Subcutaneous abdominal adipose tissue (tissue), 5 donors: ENCODE measurements around the gene ZCCHC17.

Experiments used
- H3K27ac ChIP-seq: one replicate; pipeline ENCODE4 v1.7.0; 2013; ENCODE audit warnings: low read depth, mild to moderate bottlenecking, inconsistent platforms, low read length, moderate library complexity
- H3K27me3 ChIP-seq, 5 donors: one replicate each; pipeline ENCODE4 v1.7.0; 2013; ENCODE audit warnings: low read length in 5 of 5, inconsistent platforms in 1 of 5; ENCODE audit not compliant: control insufficient read depth in 5 of 5, insufficient read depth in 4 of 5
- H3K36me3 ChIP-seq, 5 donors: one replicate each; pipeline ENCODE4 v1.7.0; 2013; ENCODE audit warnings: low read length in 5 of 5; ENCODE audit not compliant: control insufficient read depth in 5 of 5, insufficient read depth in 5 of 5
- H3K4me1 ChIP-seq, 5 donors: one replicate each; pipeline ENCODE4 v1.7.0; 2013; ENCODE audit warnings: low read length in 5 of 5, mild to moderate bottlenecking in 3 of 5, moderate library complexity in 1 of 5; ENCODE audit not compliant: control insufficient read depth in 5 of 5, insufficient read depth in 5 of 5
- H3K4me3 ChIP-seq, 5 donors: one replicate each; pipeline ENCODE4 v1.7.0; 2013; ENCODE audit warnings: low read length in 5 of 5, low read depth in 1 of 5
- H3K9ac ChIP-seq, 5 donors: one replicate each; pipeline ENCODE4 v1.7.0; 2013; ENCODE audit warnings: low read length in 5 of 5, mild to moderate bottlenecking in 4 of 5, moderate library complexity in 3 of 5
- H3K9me3 ChIP-seq, 5 donors: one replicate each; pipeline ENCODE4 v1.7.0; 2013; ENCODE audit warnings: low read length in 5 of 5; ENCODE audit not compliant: control insufficient read depth in 5 of 5
- donor health status: healthy.
- donor health status: healthy.
- donor health status: healthy.
- donor health status: healthy.
- donor health status: healthy.

Gene ZCCHC17

GRCh38 chr1:31399976-31400375, 103.1 kb downstream of the ZCCHC17 start:
- Histone ChIP-seq H3K9ac (no peak overlapping the region), H3K36me3 (no peaks in the 10 kb centered on the region), H3K9me3 (no peaks in the 10 kb centered on the region), H3K4me3 (no peak overlapping the region), H3K4me1 (peaks cover under 1 to 1% (median under 1%) of the 10 kb centered on the region in 5 donors), H3K27me3 (no peaks in the 10 kb centered on the region), H3K27ac (no peak overlapping the region)

GRCh38 chr1:31400393-31400792, 103.6 kb downstream of the ZCCHC17 start:
- Histone ChIP-seq H3K4me1 (peaks cover 0 to 2% (median 0%) of the 10 kb centered on the region in 5 donors), H3K27ac (no peak overlapping the region), H3K9me3 (no peaks in the 10 kb centered on the region), H3K4me3 (no peak overlapping the region), H3K27me3 (no peaks in the 10 kb centered on the region), H3K9ac (no peak overlapping the region), H3K36me3 (no peaks in the 10 kb centered on the region)

- Histone ChIP-seq H3K36me3 (no peaks in the 10 kb centered on the region), H3K27ac (no peak overlapping the region), H3K4me1 (peaks cover 0 to 6% (median 4%) of the 10 kb centered on the region in 5 donors), H3K9me3 (no peaks in the 10 kb centered on the region), H3K4me3 (no peak overlapping the region), H3K27me3 (no peaks in the 10 kb centered on the region), H3K9ac (no peak overlapping the region)
Observed at GRCh38 chr1:31401241-31401640, 104.4 kb downstream of the ZCCHC17 start.

GRCh38 chr1:31405578-31406245, 108.9 kb downstream of the ZCCHC17 start:
- Histone ChIP-seq H3K4me1 (peaks cover 0 to 6% (median 4%) of the 10 kb centered on the region in 5 donors), H3K9me3 (no peaks in the 10 kb centered on the region), H3K27me3 (peaks cover 3 to 14% (median 10%) of the 10 kb centered on the region in 5 donors), H3K4me3 (no peak overlapping the region), H3K36me3 (no peaks in the 10 kb centered on the region), H3K27ac (no peak overlapping the region), H3K9ac (no peak overlapping the region)

GRCh38 chr1:31407029-31407626, 110.3 kb downstream of the ZCCHC17 start:
- no peaks in the 10 kb centered on the region for H3K9me3 ChIP-seq
- H3K4me1 ChIP-seq, result peaks cover 0 to 6% (median 4%) of the 10 kb centered on the region in 5 donors
- H3K36me3 ChIP-seq, result no peaks in the 10 kb centered on the region
- no peak overlapping the region for H3K27ac ChIP-seq
- no peak overlapping the region for H3K4me3 ChIP-seq
- peaks cover 3 to 19% (median 15%) of the 10 kb centered on the region in 5 donors for H3K27me3 ChIP-seq
- no peak overlapping the region for H3K9ac ChIP-seq

GRCh38 chr1:31408788-31409318, 112.0 kb downstream of the ZCCHC17 start:
- H3K9me3 ChIP-seq, result no peaks in the 10 kb centered on the region
- H3K4me1 ChIP-seq, result peaks cover 0 to 18% (median 13%) of the 10 kb centered on the region in 5 donors
- H3K36me3 ChIP-seq, result no peaks in the 10 kb centered on the region
- no peak overlapping the region for H3K4me3 ChIP-seq
- no peak overlapping the region for H3K27ac ChIP-seq
- no peak overlapping the region for H3K9ac ChIP-seq
- H3K27me3 ChIP-seq, result peaks cover 3 to 26% (median 24%) of the 10 kb centered on the region in 5 donors

- Histone ChIP-seq H3K9me3 (no peaks in the 10 kb centered on the region), H3K9ac (no peak overlapping the region), H3K36me3 (no peaks in the 10 kb centered on the region)
Observed at GRCh38 chr1:31409946-31410858, 113.4 kb downstream of the ZCCHC17 start.

GRCh38 chr1:31410871-31411270, 114.0 kb downstream of the ZCCHC17 start:
- no peak overlapping the region for H3K27ac ChIP-seq
- H3K9me3 ChIP-seq, result no peaks in the 10 kb centered on the region
- no peak overlapping the region for H3K4me3 ChIP-seq
- no peaks in the 10 kb centered on the region for H3K36me3 ChIP-seq
- no peak overlapping the region for H3K9ac ChIP-seq
- H3K27me3 ChIP-seq, result peaks cover 3 to 31% (median 24%) of the 10 kb centered on the region in 5 donors
- peaks cover 0 to 16% (median 12%) of the 10 kb centered on the region in 5 donors for H3K4me1 ChIP-seq

More at GRCh38 chr1:31409946-31410858, 113.4 kb downstream of the ZCCHC17 start:
- peaks cover 3 to 31% (median 24%) of the 10 kb centered on the region in 5 donors for H3K27me3 ChIP-seq
- peaks cover 0 to 21% (median 16%) of the 10 kb centered on the region in 5 donors for H3K4me1 ChIP-seq
- no peak overlapping the region for H3K27ac ChIP-seq
- no peak overlapping the region for H3K4me3 ChIP-seq

- Histone ChIP-seq H3K27ac (no peak overlapping the region), H3K9me3 (no peaks in the 10 kb centered on the region), H3K4me3 (peak overlapping the region in 1 of 5 donors; percentile 44), H3K36me3 (no peaks in the 10 kb centered on the region), H3K4me1 (peaks cover 0 to 16% (median 12%) of the 10 kb centered on the region in 5 donors), H3K27me3 (peaks cover 3 to 31% (median 24%) of the 10 kb centered on the region in 5 donors), H3K9ac (no peak overlapping the region)
Observed at GRCh38 chr1:31412205-31412604, 115.4 kb downstream of the ZCCHC17 start.
